Tibial artery (tissue), 4 donors: ENCODE results near the gene TMED10.
"Not testable (repeated sequence)": the region's sequence is repeated elsewhere in the genome, so short reads cannot be mapped to it uniquely, and the experiment has no call there.

ENCODE experiments used
- DNase-seq, 2 donors: peaks; one replicate each; pipeline ENCODE4 v3.0.0-alpha.2; 2019
- H3K27ac ChIP-seq, 2 donors: fragments of 200-600 bp; sonication (generic) in 1 of 2; 1 replicate in 1 of 2; 2 replicates in 1 of 2; pipeline ENCODE4 v1.5.1; 2018 to 2019; ENCODE audit warnings: mild to moderate bottlenecking in 1 of 2
- H3K27me3 ChIP-seq, 2 donors: fragments of 200-600 bp; sonication (generic) in 1 of 2; one replicate each; pipeline versions ENCODE4 v1.5.1 to v1.6.0; 2016 to 2019
- H3K36me3 ChIP-seq, 3 donors: fragments of 200-600 bp; sonication (generic) in 2 of 3; one replicate each; pipeline ENCODE4 v1.5.1; 2016 to 2019; ENCODE audit warnings: mild to moderate bottlenecking in 2 of 3
- H3K4me1 ChIP-seq, 4 donors: fragments of 200-600 bp; sonication (generic) in 2 of 4; 1 replicate in 3 of 4; 2 replicates in 1 of 4; pipeline ENCODE4 v1.5.1; 2016 to 2019
- H3K4me3 ChIP-seq, 2 donors: fragments of 200-600 bp; sonication (generic) in 1 of 2; 1 replicate in 1 of 2; 2 replicates in 1 of 2; pipeline ENCODE4 v1.5.1; 2018 to 2019; ENCODE audit warnings: mild to moderate bottlenecking in 2 of 2
- H3K9me3 ChIP-seq, 3 donors: fragments of 200-600 bp; sonication (generic) in 1 of 3; one replicate each; pipeline ENCODE4 v1.5.1; 2016 to 2019
- intact Hi-C: fragments of 100-400 bp; cut with DNase I; formaldehyde crosslinking; loops from one replicate; pipeline ENCODE4 v1.15.0; 2023; ENCODE audit warnings: low total_unique reads
- TF ChIP-seq, protein P1 (sequence below), 2 experiments: fragments of 200-600 bp in 1 of 2; fragments of 450-650 bp in 1 of 2; IDR thresholded peaks; one replicate each; pipeline ENCODE4 v1.5.1; 2017 to 2019; ENCODE audit warnings: antibody characterized with exemption in 2 of 2, mild to moderate bottlenecking in 1 of 2, moderate library complexity in 1 of 2

TMED10 gene

DNA sequence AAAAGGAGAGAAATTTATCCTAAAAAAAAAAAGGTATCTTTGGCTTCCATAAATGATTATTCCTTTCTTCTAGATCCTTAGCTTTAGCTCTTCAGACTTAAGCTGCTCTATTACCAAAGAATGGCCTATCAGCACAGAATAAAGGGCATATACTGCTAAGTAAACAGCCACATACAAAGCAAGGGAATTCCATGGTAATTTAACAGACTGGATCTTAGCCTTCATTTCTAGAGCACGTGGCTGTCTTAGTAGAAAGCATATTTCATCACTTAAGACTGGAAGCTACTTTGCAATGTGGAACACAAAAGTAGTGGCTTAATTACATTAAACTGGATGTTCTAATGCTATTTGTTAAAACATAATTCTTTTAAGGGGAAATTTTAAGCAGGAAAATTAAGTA lies 23.1 kb downstream of the TMED10 start:
- Histone ChIP-seq H3K9me3 (no peaks in the 10 kb centered on the region), H3K27ac (no peak overlapping the region), H3K4me3 (no peak overlapping the region), H3K4me1 (peaks cover 0 to 19% (median 3%) of the 10 kb centered on the region in 4 donors), H3K27me3 (no peaks in the 10 kb centered on the region), H3K36me3 (peaks cover 5 to 24% (median 12%) of the 10 kb centered on the region in 3 donors)
- DNase-seq, result no peak
- TF ChIP-seq, protein P1, sequence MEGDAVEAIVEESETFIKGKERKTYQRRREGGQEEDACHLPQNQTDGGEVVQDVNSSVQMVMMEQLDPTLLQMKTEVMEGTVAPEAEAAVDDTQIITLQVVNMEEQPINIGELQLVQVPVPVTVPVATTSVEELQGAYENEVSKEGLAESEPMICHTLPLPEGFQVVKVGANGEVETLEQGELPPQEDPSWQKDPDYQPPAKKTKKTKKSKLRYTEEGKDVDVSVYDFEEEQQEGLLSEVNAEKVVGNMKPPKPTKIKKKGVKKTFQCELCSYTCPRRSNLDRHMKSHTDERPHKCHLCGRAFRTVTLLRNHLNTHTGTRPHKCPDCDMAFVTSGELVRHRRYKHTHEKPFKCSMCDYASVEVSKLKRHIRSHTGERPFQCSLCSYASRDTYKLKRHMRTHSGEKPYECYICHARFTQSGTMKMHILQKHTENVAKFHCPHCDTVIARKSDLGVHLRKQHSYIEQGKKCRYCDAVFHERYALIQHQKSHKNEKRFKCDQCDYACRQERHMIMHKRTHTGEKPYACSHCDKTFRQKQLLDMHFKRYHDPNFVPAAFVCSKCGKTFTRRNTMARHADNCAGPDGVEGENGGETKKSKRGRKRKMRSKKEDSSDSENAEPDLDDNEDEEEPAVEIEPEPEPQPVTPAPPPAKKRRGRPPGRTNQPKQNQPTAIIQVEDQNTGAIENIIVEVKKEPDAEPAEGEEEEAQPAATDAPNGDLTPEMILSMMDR (IDR thresholded peaks at IDR 0.05), result no peak
- intact Hi-C loops, result no loop called here

DNA sequence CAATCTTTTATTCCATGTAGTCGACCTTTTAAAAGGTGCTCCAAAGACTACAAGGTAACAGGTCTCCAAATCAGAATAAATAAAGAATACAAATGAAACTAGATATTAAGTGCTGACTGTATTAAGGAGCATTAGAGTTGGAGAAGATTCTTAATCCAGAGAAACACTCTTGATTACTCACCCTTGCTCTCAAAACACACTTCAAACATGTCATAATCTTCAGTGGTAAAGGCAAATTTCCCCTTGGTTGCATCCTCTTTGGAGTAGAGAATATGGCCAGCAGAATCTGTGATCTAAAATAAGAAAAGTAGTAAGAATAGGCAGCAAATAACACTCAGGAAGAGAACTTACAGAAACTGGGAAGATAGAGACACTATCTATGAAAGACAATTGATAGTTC lies 24.6 kb downstream of the TMED10 start:
- Histone ChIP-seq H3K27ac (no peak overlapping the region), H3K4me1 (peaks cover 0 to 33% (median 8%) of the 10 kb centered on the region in 4 donors), H3K4me3 (no peak overlapping the region), H3K27me3 (no peaks in the 10 kb centered on the region), H3K36me3 (peaks cover 5 to 28% (median 12%) of the 10 kb centered on the region in 3 donors), H3K9me3 (no peaks in the 10 kb centered on the region)
- TF ChIP-seq, protein P1 (IDR thresholded peaks at IDR 0.05), result no peak
- intact Hi-C loops, result no loop called here
- no peak for DNase-seq

DNA sequence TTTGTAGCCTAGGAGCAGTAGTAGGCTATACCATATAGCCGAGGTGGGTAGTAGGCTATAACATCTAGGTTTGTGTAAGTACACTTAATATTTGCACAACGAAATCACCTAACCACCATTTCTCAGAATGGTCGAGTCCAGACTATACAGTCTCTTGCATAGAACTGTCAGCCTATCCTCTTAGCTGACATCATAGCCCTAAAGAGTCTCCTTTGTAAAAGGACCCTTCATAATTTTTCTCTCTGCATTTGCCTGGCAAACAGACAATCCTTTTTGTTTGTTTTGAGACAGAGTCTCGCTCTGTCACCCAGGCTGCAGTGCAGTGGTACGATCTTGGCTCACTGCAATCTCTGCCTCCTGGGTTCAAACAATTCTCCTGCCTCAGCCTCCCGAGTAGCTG lies 25.8 kb downstream of the TMED10 start:
- H3K27ac ChIP-seq, H3K9me3 ChIP-seq, H3K4me3 ChIP-seq, intact Hi-C loops, H3K27me3 ChIP-seq, DNase-seq: not testable (repeated sequence)
- Histone ChIP-seq H3K4me1 (peaks cover 0 to 40% (median 9%) of the 10 kb centered on the region in 4 donors), H3K36me3 (peaks cover 5 to 28% (median 12%) of the 10 kb centered on the region in 3 donors)

DNA sequence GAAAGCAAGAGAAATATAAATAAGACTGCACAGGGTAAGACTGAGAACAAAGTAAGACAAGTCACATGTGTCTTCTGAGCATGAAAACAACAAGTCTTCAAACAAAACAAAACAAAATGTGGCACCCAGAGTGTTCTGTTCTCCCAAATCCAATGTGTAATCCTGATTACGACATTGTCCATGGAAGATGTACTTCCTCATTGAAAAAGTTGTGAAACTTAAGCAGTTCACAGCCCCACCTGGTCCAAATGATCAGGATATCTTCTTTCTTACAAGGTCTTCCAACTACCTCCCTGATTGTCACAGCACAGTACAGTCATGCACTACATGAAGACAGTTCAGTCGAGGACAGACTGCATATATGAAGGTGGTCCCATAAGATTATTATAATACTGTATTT lies 26.3 kb downstream of the TMED10 start:
- Histone ChIP-seq H3K36me3 (peaks cover 7 to 32% (median 12%) of the 10 kb centered on the region in 3 donors), H3K4me1 (peaks cover 0 to 45% (median 9%) of the 10 kb centered on the region in 4 donors), H3K4me3 (no peak overlapping the region), H3K27me3 (no peaks in the 10 kb centered on the region), H3K27ac (peak overlapping the region; percentile 76 to 81), H3K9me3 (no peaks in the 10 kb centered on the region)
- TF ChIP-seq, protein P1 (IDR thresholded peaks at IDR 0.05), result no peak
- intact Hi-C loops, result no loop called here
- DNase-seq, result no peak

DNA sequence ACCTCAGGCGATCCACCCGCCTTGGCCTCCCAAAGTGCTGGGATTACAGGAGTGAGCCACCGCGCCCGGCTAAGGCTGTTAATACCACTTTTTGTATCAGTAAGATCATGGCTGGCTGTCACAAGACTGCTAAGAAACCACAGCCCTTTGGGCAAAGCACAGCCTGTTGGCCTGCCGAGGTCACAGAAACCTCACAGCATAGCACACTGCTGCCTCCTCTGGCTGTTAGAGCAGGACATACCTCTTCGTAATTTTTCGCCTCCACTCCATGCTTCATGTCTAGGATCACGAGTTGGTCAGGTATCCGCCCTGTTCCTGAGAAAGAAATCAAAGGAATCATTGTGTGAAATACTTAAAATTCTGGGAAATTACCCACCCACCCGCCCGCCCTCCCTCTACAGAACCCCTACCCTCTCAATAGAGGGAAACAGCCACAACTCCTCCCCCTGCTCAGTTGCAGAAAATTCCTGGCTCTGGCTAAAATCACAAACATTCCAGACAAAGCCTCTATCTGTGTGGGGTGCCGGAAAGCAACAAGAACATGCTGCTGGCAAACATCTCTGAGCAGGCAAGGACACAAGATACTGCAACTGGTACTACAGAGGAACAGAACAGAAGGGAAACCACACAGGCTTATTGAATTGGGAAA lies 28.9 kb downstream of the TMED10 start:
- peaks cover 0 to 68% (median 12%) of the 10 kb centered on the region in 4 donors for H3K4me1 ChIP-seq
- no peak overlapping the region for H3K4me3 ChIP-seq
- TF ChIP-seq, protein P1 (IDR thresholded peaks at IDR 0.05), result peak; percentile 25 to 36
- intact Hi-C loops, result no loop called here
- H3K27ac ChIP-seq, result peak overlapping the region; percentile 76 to 81
- peaks cover 10 to 38% (median 20%) of the 10 kb centered on the region in 3 donors for H3K36me3 ChIP-seq
- H3K27me3 ChIP-seq, result no peaks in the 10 kb centered on the region
- no peaks in the 10 kb centered on the region for H3K9me3 ChIP-seq
- peak; percentile 90 for DNase-seq

DNA sequence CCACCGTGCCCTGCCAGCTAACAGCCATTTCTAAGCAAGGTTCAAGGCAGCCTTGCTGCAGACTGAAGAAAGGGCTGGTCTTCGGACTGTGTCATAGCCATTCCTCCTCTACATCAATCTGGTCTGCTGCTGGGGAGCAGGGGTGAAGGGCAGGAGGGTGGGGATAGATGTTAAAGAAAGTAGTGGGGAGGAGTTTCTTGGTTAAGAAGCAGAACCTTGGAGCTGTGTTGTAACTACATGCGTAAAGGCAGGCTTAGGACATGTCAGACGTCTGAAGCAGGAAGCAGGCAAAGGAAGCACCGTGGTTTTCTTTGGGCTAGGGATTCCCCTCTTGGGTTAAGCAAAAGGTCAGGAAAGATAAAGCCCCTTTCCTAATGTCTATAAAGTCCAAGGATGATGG lies 31.5 kb downstream of the TMED10 start:
- Histone ChIP-seq H3K9me3 (no peaks in the 10 kb centered on the region), H3K27ac (peak overlapping the region; percentile 76 to 81), H3K36me3 (peaks cover 6 to 18% (median 8%) of the 10 kb centered on the region in 3 donors), H3K4me3 (no peak overlapping the region), H3K4me1 (peaks cover 0 to 74% (median 16%) of the 10 kb centered on the region in 4 donors), H3K27me3 (no peaks in the 10 kb centered on the region)
- TF ChIP-seq, protein P1 (IDR thresholded peaks at IDR 0.05), result no peak
- intact Hi-C loops, result no loop called here
- peak in 1 of 2 donors; percentile 58 for DNase-seq
